NOMO-1 treated with dmso at 0.1 percent for 144 hours (cell line): ENCODE data around the gene NPIPA7.
"Not testable (repeated sequence)": the region's sequence is repeated elsewhere in the genome, so short reads cannot be mapped to it uniquely, and the experiment has no call there.

ENCODE experiments used
- DNase-seq: peaks from one replicate; lab custom pipeline; 2025; ENCODE audit not compliant: unreplicated experiment; lab: John Stamatoyannopoulos, UW

NPIPA7 gene

DNA sequence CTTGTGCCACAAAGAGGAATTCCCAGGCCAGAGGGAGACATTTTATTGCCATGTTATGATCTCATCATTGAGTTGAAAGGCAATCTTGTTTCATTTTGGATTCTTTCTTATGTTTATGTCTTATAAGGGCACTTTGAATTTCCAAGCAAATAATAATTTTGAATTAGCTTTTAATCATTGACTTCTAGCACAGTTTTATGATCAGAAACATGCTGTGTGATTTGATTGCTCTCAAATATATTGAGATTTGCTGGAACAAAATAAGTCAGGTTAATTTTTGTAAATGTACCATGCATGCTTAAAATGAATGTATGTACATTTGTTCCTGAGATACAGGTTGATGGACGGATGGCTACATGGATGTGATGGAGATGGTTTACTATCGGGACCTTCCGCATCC, at the start of gene NPIPA7:
Gene NPIPA7, plus strand, starts transcription at position 301 of the 400 bp plus-strand sequence. CDS start 105 bp downstream, outside the sequence.
- DNase-seq, result not testable (repeated sequence)

DNA sequence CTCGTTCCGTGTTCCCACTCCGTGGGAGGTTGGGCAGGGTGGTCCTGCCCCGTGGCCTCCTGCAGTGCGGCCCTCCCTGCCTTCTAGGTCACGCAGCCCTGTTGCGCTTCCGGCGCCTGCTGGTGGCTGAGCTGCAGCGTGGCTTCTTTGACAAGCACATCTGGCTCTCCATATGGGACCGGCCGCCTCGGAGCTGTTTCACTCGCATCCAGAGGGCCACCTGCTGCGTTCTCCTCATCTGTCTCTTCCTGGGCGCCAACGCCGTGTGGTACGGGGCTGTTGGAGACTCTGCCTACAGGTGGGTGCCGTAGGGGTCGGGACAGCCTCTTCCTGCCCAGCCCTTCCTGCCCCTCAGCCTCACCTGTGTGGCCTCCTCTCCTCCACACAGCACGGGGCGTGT, 47.5 kb upstream of the NPIPA7 start:
- not testable (repeated sequence) for DNase-seq

DNA sequence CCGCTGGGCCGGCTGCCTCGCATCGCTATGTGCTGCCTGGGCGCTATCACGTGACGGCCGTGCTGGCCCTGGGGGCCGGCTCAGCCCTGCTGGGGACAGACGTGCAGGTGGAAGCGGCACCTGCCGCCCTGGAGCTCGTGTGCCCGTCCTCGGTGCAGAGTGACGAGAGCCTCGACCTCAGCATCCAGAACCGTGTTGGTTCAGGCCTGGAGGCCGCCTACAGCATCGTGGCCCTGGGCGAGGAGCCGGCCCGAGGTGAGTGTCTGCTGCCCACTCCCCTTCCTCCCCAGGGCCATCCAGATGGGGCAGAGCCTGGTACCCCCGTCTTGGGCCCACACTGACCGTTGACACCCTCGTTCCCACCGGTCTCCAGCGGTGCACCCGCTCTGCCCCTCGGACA, 21.4 kb upstream of the NPIPA7 start:
- DNase-seq, result not testable (repeated sequence)

DNA sequence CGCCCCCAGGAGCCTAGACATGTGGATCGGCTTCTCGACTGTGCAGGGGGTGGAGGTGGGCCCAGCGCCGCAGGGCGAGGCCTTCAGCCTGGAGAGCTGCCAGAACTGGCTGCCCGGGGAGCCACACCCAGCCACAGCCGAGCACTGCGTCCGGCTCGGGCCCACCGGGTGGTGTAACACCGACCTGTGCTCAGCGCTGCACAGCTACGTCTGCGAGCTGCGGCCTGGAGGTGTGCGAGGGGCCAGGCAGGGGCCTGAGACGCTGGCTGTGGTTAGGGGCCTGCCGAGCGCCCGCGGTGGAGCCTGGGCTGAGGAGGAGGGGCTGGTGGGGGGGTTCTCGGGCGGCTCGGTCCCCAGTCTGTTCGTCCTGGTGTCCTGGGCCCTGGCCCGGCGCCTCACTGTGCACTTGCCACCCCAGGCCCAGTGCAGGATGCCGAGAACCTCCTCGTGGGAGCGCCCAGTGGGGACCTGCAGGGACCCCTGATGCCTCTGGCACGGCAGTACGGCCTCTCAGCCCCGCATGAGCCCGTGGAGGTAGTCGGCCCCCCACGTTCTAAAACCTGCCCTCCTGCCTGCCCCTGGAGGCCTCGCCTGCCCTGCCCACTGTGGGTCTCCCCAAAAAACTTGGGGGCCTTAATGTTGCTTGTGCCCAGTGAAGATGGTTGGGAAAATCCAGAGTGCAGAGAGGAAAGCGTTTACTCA, 20.2 kb upstream of the NPIPA7 start:
- DNase-seq, result not testable (repeated sequence)

DNA sequence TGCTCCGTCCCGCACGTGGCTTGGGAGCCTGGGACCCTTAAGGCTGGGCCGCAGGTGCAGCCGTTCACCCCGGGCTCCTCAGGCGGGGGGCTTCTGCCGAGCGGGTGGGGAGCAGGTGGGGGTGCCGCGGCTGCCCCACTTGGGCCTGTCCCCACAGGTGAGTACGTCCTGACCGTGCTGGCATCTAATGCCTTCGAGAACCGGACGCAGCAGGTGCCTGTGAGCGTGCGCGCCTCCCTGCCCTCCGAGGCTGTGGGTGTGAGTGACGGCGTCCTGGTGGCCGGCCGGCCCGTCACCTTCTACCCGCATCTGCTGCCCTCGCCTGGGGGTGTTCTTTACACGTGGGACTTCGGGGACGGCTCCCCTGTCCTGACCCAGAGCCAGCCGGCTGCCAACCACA, 15.3 kb upstream of the NPIPA7 start:
- DNase-seq, result not testable (repeated sequence)

DNA sequence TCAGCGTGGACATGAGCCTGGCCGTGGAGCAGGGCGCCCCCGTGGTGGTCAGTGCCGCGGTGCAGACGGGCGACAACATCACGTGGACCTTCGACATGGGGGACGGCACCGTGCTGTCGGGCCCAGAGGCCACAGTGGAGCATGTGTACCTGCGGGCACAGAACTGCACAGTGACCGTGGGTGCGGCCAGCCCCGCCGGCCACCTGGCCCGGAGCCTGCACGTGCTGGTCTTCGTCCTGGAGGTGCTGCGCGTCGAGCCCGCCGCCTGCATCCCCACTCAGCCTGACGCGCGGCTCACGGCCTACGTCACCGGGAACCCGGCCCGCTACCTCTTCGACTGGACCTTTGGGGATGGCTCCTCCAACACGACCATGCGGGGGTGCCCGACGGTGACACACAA, 14.8 kb upstream of the NPIPA7 start:
- DNase-seq, result not testable (repeated sequence)

DNA sequence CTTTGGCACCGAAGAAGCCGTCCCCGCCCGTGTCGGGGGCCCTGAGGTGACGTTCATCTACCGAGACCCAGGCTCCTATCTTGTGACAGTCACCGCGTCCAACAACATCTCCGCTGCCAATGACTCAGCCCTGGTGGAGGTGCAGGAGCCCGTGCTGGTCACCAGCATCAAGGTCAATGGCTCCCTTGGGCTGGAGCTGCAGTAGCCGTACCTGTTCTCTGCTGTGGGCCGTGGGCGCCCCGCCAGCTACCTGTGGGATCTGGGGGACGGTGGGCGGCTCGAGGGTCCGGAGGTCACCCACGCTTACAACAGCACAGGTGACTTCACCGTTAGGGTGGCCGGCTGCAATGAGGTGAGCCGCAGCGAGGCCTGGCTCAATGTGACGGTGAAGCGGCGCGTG, 14.2 kb upstream of the NPIPA7 start:
- not testable (repeated sequence) for DNase-seq

DNA sequence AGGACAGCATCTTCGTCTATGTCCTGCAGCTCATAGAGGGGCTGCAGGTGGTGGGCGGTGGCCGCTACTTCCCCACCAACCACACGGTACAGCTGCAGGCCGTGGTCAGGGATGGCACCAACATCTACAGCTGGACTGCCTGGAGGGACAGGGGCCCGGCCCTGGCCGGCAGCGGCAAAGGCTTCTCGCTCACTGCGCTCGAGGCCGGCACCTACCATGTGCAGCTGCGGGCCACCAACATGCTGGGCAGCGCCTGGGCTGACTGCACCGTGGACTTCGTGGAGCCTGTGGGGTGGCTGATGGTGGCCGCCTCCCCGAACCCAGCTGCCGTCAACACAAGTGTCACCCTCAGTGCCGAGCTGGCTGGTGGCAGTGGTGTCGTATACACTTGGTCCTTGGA, 13.6 kb upstream of the NPIPA7 start:
- not testable (repeated sequence) for DNase-seq

DNA sequence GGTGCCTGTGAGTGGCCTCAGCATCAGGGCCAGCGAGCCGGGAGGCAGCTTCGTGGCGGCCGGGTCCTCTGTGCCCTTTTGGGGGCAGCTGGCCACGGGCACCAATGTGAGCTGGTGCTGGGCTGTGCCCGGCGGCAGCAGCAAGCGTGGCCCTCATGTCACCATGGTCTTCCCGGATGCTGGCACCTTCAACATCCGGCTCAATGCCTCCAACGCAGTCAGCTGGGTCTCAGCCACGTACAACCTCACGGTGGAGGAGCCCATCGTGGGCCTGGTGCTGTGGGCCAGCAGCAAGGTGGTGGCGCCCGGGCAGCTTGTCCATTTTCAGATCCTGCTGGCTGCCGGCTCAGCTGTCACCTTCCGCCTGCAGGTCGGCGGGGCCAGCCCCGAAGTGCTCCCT, 13.1 kb upstream of the NPIPA7 start:
- DNase-seq, result not testable (repeated sequence)

DNA sequence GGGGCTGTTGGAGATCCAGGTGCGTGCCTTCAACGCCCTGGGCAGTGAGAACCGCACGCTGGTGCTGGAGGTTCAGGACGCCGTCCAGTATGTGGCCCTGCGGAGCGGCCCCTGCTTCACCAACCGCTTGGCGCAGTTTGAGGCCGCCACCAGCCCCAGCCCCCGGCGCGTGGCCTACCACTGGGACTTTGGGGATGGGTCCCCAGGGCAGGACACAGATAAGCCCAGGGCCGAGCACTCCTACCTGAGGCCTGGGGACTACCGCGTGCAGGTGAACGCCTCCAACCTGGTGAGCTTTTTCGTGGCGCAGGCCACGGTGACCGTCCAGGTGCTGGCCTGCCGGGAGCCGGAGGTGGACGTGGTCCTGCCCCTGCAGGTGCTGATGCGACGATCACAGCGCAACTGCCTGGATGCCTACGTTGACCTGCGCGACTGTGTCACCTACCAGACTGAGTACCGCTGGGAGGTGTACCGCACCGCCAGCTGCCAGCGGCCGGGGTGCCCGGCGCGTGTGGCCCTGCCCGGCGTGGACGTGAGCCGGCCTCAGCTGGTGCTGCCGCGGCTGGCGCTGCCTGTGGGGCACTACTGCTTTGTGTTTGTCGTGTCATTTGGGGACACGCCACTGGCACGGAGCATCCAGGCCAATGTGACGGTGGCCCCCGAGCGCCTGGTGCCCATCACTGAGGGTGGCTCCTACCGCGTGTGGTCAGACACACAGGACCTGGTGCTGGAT, 12.2 kb upstream of the NPIPA7 start:
- DNase-seq, result not testable (repeated sequence)

DNA sequence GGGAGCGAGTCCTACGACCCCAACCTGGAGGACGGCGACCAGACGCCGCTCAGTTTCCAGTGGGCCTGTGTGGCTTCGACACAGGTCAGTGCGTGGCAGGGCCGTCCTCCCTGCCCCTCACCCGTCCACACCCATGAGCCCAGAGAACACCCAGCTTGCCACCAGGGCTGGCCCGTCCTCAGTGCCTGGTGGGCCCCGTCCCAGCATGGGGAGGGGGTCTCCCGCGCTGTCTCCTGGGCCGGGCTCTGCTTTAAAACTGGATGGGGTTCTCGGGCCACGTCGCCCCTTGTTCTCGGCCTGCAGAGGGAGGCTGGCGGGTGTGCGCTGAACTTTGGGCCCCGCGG, 11.7 kb upstream of the NPIPA7 start:
- not testable (repeated sequence) for DNase-seq

DNA sequence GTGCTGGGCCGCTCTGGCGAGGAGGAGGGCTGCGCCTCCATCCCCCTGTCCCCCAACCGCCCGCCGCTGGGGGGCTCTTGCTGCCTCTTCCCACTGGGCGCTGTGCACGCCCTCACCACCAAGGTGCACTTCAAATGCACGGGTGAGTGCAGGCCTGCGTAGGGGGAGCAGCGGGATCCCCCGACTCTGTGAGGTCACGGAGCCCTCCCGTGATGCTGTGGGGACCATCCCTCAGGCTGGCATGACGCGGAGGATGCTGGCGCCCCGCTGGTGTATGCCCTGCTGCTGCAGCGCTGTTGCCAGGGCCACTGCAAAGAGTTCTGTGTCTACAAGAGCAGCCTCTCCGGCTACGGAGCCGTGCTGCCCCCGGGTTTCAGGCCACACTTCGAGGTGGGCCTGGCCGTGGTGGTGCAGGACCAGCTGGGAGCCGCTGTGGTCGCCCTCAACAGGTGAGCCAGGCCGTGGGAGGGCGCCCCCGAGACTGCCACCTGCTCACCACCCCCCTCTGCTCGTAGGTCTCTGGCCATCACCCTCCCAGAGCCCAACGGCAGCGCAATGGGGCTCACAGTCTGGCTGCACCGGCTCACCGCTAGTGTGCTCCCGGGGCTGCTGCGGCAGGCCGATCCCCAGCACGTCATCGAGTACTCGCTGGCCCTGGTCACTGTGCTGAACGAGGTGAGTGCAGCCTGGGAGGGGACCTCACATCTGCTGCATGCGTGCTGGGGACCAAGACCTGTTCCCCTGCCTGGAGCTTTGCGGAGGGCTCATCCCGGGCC, 9.7 kb upstream of the NPIPA7 start:
- not testable (repeated sequence) for DNase-seq

DNA sequence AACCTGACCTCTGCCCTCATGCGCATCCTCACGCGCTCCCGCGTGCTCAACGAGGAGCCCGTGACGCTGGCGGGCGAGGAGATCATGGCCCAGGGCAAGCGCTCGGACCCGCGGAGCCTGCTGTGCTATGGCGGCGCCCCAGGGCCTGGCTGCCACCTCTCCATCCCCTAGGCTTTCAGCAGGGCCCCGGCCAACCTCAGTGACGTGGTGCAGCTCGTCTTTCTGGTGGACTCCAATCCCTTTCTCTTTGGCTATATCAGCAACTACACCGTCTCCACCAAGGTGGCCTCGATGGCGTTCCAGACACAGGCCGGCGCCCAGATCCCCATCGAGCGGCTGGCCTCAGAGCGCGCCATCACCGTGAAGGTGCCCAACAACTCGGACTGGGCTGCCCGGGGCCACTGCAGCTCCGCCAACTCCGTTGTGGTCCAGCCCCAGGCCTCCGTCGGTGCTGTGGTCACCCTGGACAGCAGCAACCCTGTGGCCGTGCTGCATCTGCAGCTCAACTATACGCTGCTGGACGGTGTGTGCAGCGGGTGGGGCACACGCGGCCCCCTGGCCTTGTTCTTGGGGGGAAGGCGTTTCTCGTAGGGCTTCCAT, 7.7 kb upstream of the NPIPA7 start:
- not testable (repeated sequence) for DNase-seq

DNA sequence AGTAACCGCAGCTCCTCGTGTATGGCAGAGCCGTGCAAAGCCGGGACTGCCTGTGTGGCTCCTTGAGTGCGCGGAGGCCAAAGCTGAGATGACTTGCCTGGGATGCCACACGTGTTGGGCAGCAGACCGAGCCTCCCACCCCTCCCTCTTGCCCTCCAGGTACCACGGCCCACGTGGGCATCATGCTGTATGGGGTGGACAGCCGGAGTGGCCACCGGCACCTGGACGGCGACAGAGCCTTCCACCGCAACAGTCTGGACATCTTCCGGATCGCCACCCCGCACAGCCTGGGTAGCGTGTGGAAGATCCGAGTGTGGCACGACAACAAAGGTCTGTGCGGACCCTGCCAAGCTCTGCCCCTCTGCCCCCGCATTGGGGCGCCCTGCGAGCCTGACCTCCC, 4.7 kb upstream of the NPIPA7 start:
- not testable (repeated sequence) for DNase-seq

DNA sequence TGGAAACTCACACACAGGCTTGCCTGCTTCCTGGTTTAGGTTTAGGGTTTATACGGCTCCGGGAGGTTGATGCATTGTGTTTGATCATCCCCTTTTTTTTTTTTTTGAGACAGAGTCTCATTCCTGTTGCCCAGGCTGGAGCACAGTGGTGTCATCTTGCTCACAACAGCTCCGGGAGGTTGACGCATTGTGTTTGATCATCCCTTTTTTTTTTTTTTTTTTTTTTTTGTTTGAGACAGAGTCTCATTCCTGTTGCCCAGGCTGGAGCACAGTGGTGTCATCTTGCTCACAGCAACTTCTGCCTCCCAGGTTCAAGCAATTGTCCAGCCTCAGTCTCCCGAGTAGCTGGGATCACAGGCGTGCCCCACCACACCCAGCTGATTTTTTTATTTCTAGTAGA, 20.7 kb downstream of the NPIPA7 start:
- not testable (repeated sequence) for DNase-seq

DNA sequence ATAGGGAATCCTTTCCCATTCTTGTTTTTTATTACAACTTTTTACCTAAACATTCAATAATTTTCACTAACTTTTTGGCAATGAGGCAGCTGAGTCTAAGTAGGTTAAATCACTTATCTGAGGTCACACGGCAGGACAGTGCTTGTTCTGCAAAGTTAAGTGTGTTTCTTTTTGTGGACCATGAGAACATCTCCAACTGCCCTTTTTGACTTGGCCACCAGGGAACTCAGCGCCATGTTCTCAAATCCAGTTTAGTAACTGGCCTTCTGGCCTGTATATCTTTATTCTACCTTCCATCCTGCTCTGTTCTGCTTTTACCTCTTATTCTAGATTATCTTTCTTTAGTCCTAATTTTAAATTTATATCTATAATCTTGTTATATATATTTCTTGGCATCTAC, 23.4 kb downstream of the NPIPA7 start:
- not testable (repeated sequence) for DNase-seq

DNA sequence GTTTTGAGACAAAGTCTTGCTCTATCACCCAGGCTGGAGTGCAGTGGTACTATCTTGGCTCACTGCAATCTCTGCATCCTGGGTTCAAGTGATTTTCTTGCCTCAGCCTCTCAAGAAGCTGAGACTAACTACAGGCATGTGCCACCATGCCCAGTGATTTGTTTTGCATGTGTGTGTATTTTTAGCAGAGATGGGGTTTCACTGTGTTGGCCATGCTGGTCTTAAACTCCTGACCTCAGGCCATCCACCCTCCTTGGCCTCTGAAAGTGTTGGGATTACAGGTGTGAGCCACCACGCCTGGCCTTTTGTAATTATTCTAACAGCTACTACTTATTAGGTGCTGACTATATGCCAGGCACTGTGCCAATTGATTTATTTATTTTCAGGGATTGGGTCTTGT, 25.3 kb downstream of the NPIPA7 start:
- not testable (repeated sequence) for DNase-seq

DNA sequence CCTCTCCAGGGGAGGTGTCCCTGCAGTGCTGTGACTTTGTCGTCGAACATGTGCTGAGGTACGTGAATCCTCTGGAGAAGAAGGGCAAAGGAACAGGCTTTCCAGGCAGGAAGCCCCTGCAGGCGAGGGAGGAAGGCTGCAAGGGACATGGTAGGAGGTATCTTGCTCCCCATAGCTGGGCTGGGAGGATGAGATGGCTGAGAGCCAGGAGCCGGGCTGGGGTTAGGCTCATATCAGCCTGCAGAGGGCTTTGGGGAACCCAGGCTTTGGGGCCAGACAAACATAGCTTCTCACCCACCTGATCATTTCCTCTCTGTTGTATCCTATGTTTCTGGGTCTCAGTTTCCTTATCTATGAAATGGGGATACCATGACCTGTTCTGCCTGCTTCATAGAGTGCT, 26.5 kb downstream of the NPIPA7 start:
- DNase-seq, result not testable (repeated sequence)

DNA sequence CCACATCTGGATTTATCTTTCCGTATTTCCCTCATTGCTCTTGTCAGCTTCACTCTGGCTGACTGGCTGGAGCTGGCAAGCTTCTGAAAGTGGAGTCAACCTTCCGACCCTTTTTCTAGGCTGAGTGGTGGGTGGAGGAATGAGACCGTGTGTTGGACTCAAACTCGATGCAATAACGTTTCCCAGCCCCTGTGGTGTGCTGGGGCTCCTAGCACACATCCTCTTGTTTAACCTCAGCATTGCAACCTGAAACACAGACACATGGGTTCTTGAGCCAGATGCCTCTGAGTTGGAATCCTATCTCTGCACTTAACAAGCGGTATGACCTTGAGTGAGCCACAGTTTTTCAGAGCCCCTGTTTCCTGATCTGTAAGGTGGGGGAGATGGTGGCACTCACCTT, 29.5 kb downstream of the NPIPA7 start:
- not testable (repeated sequence) for DNase-seq

DNA sequence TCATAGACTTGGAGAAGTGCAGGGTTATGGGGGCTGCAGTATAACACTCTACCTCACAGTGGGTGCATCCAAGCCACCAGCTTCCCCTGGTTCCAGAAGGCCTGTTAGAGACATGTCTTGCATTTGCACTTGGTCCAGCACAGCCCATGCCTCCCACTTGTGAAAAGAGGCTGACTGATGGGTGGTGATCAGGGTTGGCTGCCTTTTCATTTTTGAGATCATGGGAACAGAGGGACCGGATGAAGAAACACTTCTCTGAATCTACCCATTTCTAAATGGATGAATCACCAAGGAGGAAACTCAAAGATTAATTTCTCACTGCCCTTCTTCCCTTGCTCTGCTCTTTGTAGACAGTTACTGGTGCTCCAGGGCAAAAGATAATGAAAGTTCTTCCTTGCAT, 34.8 kb downstream of the NPIPA7 start:
- not testable (repeated sequence) for DNase-seq

DNA sequence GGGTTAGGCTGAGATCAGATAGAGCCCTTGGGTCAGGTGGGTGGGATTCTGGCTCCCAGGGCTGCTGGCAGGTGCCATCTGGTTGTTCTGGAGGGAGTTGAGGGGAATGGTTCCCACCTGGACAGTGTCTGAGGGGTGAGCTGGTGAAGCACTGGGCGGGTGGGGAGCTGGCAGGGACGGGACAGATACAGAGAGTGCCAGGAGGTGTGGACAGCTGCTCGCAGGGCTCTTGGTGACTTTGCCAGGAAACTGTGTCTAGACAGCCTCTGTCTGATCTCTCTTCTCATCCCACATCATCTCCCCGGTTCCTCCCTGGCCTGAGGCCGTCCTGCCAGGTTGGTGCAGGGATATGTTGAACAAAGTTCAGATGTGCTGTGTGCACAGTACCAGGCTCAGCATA, 38.1 kb downstream of the NPIPA7 start:
- DNase-seq, result not testable (repeated sequence)
